NCI-H82 treated with DMSO at 0.1 percent for 48 hours (cell line): Measurements from ENCODE around the gene RBM25.
"Not testable (repeated sequence)": the region's sequence is repeated elsewhere in the genome, so short reads cannot be mapped to it uniquely, and the experiment has no call there.

Experiments used
- DNase-seq: peaks from one replicate; lab custom pipeline; 2025; ENCODE audit not compliant: unreplicated experiment; lab: John Stamatoyannopoulos, UW

RBM25 gene

DNA sequence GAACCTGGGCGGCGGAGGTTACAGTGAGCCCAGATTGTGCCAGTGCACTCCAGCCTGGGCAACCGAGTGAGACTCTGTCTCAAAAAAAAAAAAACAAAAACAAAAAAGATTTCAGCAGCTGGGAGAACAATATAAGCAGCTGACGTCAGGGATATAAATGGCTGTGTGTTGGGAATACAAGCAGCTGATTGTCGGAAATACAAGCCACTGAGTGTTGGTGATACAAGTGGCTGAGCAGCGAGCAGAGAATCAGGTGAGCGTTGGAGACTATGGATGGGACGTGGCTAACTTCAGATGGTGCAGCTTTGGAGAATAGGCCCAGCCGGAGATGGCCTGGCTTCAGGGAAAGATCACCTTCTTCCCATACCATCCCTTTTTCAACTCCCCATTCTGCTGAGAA is 109.9 kb downstream of the RBM25 start:
- no peak for DNase-seq

DNA sequence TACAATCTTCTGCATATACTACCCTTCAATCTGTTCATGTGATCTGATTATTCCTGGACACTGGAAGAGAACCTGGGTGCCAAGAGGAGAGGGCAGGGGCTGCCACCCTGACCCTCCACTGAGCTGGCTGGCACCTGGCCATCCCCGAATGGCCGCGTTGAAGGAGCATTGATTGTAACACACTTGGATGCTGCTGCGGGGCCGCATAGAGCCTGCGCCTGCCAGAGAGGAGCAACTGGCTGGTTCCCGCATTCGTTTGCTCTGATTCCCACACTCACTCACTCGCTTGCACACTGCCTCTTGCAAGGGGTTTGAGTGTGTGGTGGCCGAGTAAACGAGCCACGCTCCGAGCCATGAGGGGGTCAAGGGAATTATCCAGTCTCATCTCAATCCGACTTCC is 110.4 kb downstream of the RBM25 start:
- no peak for DNase-seq

DNA sequence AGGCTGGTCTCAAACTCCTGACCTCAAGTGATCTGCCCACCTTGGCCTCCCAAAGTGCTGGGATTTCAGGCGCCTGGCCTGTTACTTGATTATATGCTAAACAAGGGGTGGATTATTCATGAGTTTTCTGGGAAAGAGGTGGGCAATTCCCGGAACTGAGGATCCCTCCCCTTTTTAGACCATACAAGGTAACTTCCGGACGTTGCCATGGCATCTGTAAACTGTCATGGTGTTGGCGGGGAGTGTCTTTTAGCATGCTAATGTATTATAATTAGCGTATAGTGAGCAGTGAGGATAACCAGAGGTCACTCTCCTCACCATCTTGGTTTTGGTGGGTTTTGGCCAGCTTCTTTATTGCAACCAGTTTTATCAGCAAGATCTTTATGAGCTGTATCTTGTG is 111.5 kb downstream of the RBM25 start:
- DNase-seq, result not testable (repeated sequence)

DNA sequence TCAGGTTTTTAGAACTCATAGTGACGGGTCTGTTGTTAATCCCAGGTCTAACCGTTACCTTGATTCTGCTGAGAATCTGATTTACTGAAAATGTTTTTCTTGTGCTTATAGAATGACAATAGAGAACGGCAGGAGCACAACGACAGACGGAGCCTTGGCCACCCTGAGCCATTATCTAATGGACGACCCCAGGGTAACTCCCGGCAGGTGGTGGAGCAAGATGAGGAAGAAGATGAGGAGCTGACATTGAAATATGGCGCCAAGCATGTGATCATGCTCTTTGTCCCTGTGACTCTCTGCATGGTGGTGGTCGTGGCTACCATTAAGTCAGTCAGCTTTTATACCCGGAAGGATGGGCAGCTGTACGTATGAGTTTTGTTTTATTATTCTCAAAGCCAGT is 112.4 kb downstream of the RBM25 start:
- DNase-seq, result no peak

DNA sequence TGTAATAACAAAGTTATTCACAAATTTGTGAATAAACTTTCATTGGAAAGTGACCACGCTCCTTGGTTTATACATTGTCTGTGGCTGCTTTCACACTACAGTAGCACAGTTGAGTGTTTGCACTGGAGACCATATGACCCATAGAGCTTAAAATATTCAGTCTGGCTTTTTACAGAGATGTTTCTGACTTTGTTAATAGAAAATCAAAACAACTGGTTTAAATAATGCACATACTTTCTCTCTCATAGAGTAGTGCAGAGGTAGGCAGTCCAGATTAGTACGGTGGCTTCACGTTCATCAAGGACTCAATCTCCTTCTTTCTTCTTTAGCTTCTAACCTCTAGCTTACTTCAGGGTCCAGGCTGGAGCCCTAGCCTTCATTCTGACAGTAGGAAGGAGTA is 114.2 kb downstream of the RBM25 start:
- no peak for DNase-seq

DNA sequence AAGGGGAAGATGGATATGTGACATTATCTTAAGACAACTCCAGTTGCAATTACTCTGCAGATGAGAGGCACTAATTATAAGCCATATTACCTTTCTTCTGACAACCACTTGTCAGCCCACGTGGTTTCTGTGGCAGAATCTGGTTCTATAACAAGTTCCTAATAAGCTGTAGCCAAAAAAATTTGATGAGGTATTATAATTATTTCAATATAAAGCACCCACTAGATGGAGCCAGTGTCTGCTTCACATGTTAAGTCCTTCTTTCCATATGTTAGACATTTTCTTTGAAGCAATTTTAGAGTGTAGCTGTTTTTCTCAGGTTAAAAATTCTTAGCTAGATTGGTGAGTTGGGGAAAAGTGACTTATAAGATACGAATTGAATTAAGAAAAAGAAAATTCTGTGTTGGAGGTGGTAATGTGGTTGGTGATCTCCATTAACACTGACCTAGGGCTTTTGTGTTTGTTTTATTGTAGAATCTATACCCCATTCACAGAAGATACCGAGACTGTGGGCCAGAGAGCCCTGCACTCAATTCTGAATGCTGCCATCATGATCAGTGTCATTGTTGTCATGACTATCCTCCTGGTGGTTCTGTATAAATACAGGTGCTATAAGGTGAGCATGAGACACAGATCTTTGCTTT is 114.9 kb downstream of the RBM25 start:
- DNase-seq, result no peak
